Measurements from ENCODE around the gene TBC1D14. TPM values are rescaled to one million over a fixed set of nuclear protein-coding genes. Genes with fewer than 3 reads are reported as not detected.

The TBC1D14 gene
- polyA plus RNA-seq, 3 donors: 62.6 to 67.5 (median 62.6) TPM

DNA sequence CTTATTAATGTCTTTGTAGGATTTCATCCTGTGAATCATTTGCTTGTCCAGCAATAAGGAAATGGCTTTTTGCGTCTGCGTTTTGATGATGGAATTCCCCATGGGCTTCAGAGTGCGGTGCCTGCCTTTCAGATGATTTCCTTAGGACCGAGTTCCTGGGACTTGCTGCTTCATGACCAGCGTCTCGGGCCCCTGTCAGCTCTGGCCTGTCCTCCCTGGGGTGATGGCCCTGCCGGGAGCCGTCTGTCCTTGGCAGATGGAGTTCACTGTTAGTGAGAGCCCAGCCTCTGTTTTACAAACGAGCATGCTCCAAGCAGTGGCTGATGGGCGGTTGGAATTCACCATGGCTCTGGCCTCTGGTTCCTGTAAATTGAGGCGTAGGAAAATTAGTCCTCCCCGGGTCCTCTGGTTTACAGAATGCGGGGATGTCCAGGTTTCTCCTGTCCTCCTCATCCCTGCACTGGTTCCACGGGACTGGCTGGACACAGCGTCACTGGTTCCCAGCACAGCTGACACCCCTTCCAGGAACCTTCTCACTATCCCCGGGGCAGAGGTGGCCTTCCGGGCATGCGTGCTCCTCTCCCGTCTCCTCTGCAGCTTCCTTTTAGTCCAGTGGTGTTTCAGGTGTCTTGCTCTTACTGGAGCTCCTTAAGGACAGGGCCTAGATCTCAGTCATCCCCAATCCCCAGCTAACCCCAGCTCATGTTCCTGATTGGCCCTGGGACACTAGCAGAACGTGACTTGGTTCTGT is 34.9 kb downstream of the TBC1D14 start:
- no peak for DNase-seq (ENCODE audit: low read depth in 3 of 3, low spot score in 2 of 3)

DNA sequence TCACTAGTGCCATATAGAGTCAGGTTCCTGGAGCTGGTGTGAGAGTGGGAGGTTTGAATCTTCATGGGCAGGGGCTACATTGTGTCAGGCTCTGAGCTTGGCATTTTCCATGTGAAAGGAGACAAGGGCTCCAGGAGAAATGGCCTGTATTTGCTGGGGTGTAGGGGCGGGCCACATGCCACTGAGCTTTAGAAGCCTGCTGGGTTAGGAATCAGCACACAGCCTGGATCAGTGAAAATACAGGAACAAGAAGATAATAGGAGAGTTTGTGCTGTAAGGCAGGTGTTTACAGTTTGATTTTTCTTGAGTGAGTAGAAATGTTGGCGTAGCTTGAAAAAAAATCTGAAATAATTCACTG is 35.4 kb downstream of the TBC1D14 start:
- DNase-seq (ENCODE audit: low read depth in 3 of 3, low spot score in 2 of 3): no peak

DNA sequence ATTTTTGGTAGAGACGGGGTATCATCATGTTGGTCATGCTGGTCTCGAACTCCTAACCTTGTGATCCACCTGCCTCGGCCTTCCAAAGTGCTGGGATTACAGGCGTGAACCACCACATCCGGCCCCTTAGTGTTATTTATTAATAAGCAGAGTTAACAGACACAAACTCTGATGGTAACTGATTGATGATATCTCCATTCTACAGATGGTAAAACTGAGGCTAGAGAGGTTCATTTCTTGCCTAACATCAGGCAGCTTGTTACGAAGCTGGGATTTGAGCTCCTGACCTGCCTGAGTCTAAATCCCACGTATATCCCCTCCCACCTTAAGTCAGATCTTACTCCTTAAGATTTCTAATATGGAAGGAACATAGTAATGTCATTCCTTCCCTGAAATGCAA is 36.9 kb downstream of the TBC1D14 start:
- no peak for DNase-seq (ENCODE audit: low read depth in 3 of 3, low spot score in 2 of 3)

DNA sequence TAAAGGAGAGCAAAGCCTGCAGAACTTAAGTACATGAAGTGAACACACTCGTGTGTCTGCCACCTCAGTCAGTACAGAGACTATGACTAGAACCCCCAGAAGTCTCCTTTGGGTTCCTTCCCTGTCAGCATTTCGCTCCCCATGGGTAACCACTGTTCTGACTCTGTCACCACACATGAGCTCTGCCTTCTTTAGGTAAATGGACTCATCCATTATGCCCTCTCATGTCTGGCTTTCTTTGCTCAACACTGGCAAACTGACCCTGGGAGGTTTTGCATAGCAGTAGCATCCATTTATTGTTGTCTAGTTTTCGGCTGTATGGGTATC is 38.5 kb downstream of the TBC1D14 start:
- DNase-seq (ENCODE audit: low read depth in 3 of 3, low spot score in 2 of 3): no peak

DNA sequence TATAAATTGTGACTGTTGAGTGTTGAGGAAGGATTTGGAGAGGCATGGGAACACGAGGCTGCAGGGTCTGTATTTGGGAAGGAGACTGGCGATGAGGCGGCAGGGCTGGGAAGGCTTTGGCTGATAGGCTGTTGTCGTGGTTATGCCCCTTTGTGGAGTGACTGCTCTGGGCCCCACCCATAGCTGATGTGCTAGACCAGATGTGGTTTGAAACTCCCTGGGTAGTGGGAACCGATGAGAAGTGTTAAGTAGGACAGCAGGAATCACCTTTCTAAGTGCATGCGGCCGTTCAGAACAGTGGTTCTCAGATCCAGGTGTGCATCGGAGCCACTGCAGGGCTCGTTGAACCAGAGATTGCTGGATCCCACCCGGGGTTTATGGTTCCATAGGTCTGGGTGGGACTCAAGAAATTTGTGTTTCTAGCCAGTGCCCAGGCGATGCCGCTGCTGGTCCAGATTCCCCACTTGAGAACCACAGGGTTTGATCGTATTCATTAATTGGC is 42.3 kb downstream of the TBC1D14 start:
- no peak for DNase-seq (ENCODE audit: low read depth in 3 of 3, low spot score in 2 of 3)

DNA sequence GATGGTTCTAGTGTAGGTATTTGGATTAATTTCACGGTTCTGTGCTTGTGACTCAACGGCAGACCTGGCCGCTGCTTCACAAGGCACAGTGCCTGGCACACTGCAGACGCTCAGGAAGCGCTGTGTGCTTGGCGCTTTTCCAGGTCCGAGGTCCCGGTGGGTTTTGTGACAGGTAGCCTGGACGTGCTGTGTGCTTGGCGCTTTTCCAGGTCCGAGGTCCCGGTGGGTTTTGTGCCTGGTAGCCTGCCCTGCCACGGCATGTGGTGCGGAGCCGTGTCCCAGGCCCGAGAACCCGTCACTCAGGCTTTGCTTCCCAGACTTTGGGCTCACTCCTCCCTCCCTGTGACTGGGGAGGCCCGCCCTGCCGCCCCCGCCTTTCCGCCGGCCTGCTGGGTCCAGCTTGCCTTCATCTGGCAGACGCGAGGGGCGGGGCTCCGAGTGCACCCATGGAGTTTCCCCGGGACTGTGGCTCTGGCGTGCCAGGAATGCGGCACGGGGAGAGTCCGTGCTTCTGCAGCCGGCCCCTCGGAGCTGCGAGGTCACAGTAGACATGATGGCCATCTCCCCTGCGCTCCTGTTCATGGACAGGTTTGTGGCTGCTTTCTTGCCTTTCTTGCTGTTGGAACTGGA is 44.2 kb downstream of the TBC1D14 start:
- DNase-seq (ENCODE audit: low read depth in 3 of 3, low spot score in 2 of 3): no peak

DNA sequence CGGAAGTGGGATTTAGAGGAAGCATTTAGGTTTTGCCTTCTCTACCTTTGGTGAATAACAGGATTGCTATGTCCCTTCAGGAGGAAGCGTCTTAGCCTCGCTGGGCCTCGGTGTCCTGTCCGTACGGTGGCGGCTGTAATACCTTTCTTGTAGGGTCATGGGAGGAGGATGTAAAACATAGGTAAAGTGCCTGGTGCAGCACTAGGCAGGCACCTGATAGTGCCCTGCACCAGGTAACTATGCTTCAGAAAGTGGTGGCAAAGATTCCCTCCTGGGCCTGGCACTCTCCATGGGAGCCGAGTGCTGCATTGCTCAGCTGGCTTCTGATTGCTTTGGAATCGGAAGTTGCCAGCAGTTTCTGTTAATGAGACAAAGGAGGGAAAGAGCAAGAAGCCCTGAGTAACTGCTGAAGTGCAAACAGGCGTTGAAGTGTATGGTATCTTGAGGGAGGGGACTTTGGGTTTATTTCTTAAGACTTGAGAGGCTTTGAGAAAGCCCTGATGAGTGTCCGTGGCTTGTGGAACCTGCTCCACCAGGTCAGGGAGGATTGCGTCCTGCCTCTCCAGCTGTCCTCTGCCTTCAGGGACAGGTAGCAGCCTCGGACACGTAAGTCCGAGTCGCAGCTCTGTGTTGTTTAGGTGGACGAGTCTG is 45.8 kb downstream of the TBC1D14 start:
- no peak for DNase-seq (ENCODE audit: low read depth in 3 of 3, low spot score in 2 of 3)

DNA sequence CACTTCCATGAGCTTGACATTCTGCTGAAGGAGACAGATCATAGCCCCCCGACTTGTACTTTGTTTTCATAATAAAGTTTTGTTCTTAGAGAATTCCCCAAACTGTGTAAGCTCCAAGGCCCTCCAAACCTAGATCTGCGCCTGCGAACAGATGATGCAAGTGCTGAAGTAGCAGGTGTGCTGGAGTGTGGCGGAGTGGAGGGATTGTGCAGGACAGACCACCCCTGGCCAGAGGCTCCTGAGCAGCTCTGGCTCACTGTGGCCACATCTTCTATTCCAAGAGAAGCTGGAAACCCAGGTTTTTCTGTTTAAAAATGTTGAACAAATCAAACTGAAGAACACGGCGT is 46.4 kb downstream of the TBC1D14 start:
- DNase-seq (ENCODE audit: low read depth in 3 of 3, low spot score in 2 of 3): no peak

DNA sequence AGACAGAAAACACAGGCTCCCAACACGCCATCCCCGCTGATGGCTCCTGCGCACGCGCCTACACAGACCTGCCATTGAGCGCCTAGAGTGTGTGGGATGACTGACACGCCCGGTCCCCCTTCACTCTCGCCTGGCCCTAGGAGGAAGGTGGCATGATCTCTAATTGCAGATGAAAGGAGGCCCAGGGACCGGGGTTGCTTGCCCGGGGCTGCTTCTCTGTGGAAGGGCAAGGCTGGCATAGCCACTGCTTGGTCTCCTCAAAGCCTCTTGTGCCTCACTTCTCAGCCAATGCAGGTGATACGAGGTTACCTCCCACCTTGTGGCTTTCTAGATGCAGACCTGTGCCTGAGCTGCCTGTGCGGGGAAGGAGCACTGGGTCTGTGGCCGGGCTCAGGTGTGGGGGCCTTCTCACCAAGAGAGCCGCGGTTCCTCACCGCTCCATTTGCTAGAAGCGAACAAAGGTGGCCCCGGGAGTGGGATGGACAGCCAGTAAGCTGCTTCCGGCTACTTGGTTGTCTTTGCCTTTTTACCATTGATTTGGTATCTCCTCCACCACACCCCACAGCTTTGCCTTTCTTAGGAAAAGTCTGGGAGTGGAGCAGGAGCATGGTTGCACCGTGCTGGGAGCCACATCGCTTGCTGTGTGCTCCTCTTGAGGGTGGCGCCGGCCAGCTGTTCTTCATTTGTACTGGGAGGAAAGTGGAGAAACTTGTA is 47.0 kb downstream of the TBC1D14 start:
- DNase-seq (ENCODE audit: low read depth in 3 of 3, low spot score in 2 of 3): no peak

DNA sequence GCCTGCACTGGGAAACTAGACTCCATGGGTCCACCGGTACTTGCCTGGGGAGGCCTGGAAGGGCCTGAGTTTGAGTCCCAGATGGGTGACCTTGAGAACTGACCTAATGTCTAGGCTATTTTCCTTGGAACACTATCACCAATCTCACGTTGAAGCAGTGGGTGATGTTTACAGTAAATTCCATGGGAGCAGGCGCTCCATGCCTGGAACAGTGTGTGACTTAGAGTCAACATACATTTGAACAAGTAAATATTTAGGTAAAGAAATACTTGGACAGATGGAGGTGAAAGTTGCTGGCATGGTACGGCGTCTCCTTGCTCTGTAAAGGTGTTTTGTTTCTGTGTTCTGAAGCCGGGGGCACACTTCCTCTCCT is 47.5 kb downstream of the TBC1D14 start:
- no peak for DNase-seq (ENCODE audit: low read depth in 3 of 3, low spot score in 2 of 3)

DNA sequence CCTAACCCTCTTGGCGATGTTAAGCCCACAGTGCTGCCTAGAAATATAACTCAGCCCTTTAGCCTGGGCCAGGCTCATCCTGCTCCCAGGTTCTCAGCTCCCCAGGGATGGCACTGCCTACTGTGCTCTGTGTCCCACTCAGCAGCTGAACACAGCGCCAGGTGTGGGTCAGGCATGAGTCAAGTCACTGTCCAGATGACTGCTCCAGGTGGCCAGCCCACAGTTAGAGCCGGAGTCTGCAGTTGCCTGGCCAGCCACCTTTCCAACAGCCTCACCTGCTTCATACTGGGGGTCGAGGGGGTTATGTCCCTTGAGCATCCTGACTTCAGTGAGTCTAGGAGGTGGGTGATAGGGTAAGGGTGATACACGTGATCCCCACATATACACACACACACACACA is 48.4 kb downstream of the TBC1D14 start:
- DNase-seq (ENCODE audit: low read depth in 3 of 3, low spot score in 2 of 3): no peak

DNA sequence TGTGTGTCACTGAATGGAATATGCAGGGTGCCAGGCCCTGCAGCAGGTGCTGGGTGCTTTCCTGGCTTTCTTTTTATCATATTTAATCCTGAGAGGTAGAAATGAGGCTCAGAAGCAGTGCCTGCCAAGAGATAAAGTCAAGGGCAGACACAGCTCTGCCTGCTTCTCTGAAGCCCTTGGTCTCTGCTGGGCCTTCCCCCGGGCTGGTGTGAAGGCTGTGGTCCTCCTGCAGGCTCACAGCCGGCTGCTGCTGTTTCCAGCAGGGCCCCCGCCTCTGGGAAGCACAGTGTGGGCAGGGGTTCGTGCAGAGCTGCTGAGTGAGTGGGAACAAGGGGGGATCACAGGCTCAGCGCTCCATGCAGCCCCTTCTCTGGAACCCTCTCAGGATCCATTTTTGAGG is 49.6 kb downstream of the TBC1D14 start:
- DNase-seq (ENCODE audit: low read depth in 3 of 3, low spot score in 2 of 3): no peak

DNA sequence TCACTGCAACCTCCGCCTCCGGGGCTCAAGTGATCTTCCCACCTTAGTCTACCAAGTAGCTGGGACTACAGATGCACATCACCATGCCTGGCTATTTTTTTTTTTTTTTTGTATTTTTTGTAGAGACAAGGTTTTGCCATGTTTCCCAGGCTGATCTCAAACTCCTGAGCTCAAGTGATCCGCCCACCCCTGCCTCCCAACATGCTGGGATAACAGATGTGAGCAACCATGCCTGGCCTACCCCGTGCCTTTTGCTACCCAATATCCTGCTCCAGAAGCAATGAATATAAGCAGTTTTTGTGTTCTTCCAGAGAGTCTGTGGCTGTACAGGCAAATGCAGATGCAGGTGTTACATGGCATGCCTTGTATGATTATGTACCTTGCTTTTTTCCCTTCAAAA is 50.5 kb downstream of the TBC1D14 start:
- DNase-seq (ENCODE audit: low read depth in 3 of 3, low spot score in 2 of 3): no peak

DNA sequence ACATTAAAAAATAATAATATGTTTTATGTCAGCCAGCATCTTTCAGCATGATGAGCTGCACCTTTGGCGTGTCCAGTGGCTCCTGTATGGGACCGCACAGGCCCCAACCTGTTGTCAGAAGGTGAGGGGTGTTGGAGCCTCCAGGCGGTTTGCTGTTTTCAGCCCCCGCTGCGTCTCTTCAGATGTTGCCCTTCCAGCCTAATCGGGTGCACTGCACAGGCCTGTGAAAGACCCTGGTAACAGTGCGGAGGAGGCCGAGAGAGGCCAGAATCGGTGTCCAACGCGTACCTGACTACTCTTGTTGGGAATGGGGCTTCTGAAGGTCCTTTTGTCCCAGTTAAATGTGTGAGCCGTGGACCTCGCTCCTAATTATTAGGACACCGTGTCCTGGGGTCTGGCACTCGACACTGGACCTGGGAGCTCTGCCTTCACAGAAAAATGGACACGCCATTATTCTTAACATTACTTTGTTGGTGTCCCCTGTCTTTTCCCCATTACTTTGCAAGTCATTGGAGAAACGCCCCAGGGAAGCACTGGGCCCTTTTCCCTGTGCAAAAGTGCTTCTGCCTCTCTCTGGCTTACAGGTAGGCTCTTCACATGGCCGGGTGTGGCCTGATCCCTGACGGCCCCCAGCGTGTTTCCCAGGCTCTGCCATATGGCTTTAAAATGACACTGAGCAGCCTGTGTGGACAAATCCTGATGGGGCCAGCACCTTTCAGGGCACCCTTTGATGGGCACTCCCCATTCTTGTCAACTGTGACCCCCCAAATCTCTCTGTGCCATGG is 51.2 kb downstream of the TBC1D14 start:
- DNase-seq (ENCODE audit: low read depth in 3 of 3, low spot score in 2 of 3): no peak

DNA sequence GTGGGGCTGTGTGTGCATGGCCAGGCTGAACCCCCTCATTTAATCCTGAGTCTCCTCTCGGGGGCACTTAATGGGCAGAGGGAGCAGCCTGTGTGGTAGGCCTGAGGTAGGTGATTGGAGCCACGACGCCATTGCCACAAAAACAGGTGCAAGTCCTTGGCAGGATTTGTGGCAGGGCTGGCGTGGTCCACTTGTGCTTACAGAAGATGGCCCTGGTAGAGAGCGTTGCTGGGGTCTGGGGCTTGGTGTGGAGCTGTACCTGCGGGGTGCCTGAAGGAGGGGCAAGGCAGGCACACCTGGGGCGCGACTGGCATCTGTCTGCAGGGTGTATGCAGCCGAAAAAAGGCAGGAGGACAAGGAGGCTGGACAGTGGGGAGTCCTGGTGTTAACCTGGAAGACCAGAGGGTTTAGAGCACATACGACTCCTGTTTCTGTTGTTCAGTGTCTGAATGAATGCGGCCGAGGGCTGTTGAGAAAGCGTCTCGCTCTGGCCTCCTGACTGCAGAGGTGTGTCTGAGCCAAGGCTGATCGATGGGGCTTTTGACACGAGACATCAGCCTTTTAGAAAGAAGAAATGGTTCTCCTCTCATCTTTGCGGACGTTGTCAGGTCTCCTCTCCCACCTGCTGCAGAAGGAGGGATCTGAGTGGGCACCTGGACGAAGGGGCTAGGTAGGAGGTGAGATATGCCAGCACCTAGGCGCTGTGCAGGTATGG is 52.0 kb downstream of the TBC1D14 start:
- DNase-seq (ENCODE audit: low read depth in 3 of 3, low spot score in 2 of 3): no peak

DNA sequence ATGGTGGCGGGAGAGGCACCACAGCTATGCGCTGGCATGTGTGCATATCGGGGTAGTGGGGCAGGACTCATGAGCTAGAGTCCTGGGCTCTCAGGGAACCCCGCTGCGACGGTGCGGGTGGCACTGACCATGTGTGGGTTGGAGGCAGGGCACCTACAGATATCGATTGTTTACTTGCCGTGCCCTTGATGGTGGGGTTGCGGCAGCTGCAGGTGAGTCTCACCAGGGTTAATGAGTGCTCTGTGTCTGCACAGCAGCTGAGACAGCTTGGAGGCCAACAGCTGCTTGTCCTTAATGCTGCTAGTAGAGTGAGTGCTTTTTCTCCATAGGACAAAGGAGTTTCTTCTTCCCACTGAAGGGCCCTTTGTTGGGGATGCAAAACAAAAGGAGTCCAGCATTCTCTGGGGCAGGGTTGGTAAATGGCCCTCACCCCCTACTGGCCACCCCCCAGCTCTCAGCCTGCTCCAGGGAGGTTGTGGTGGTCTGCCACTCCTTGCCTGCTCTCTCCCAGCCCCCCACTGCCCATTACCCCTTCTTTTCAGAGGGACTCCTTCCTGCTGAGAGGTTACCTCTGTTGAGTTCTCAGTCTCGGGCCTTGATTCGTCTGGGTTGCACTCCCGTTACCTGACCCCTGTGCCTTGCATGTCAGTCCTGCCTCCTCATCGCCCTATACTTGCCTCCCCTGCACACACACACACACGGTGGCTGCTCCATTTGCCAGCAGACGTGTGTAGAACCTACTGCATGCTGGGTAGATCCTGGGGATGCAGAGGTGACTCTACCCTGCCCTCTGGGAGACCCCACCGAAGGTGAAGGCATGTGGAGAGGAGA is 52.8 kb downstream of the TBC1D14 start:
- DNase-seq (ENCODE audit: low read depth in 3 of 3, low spot score in 2 of 3): no peak

DNA sequence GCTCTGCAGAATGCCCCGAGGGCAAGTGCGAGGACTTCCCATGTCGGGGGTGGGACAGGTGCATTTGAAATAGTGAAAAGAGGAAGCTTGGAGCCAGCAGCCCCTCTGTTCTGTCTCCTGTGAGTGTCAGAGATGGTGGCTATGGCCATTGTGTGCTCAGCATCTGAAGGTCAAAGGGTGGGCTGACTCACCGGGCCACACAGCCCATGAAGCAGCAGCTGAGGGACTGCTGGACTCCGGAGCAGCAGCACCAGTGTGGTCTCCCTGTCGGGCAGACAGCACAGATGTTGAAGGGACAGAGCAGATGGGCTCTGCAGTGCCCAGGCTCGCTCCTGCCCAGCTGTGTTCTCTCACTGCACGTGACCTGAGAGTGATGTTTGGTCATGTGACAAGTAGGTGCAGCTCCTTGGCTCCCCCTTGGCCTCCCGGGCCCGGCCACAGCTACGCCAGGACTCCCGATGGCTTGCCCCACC is 53.5 kb downstream of the TBC1D14 start:
- no peak for DNase-seq (ENCODE audit: low read depth in 3 of 3, low spot score in 2 of 3)

DNA sequence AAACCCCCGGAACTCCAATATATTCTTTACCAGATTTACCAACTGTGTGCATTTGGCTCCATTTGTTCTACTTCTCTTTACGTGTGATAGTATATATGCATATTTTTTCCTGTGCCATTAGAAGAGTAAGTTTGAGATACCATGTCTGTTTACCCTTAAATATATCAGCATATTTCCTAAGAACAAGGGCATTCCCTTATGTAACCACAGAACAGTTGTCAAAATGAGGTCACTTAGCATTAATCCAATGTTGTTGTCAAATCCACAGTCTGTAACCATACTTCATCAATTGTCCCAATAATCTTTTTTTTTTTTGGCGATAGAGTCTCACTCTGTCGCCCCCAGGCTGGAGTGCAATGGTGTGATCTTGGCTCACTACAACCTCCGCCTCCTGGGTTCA is 55.2 kb downstream of the TBC1D14 start:
- no peak for DNase-seq (ENCODE audit: low read depth in 3 of 3, low spot score in 2 of 3)

DNA sequence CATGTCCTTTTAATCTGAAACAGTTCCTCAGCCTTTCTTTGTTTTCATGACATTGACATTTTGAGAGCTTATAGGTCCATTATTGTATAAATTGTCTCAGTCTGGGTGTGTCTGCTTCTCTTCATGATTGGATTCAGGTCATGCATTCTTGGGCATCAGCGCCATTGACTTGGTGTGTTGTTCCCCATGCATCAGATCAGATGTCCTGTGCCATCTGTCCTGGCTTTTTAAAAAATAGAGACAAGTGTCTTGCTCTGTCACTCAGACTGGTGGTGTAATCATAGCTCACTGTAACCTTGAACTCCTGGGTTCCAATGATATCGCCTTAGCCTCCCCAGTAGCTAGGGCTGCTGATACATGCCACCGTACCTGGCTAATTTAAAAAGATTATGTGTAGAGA is 55.7 kb downstream of the TBC1D14 start:
- no peak for DNase-seq (ENCODE audit: low read depth in 3 of 3, low spot score in 2 of 3)
